ENCODE data around the gene MVB12B.

DNA sequence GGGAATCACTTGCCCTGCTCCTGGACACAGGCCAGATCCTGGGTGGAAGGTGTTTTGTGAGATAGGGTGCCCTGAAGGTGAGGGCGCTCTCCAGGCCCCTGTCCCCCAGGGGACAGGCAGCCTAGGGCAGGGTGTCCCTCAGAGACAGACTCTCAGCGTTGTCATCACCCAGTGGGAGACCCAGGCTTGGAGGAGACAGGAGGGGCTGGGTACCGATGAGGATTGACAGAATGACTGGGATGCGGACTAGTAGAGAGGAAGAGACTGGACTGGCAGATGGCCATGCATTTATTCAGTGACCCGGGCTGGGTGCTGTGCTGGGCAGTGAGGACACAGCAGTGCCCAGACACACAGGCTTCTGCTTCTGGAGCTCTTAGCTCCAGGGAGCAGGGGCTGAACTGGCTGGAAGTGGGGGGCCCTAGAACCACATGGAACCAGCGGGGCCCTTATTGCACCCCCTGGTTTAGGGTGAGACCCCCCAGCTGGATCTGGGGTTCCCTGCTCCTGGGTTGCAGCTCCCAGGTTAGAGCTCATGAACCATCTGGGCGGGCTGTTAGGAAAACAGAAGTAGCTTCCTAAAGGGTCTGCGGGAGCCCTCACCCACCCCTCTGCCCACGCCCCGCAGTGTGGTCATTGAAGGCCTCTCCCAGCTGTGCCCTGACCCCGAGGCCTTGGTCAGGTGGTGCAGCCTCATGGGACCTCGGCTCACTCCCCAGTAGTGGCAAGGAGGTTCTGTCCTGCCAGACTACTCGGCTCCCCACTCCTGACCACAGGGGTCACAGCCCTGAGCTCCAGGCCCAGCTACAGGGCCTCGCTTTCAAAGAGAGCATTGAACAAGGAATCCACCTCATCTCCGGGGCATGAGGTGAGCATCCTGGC lies 170.4 kb downstream of the MVB12B start:
- no peak for TF ChIP-seq CTCF (IDR thresholded peaks at IDR 0.05)
- TF ChIP-seq POLR2A (IDR thresholded peaks at IDR 0.05): no peak

Measured in Peyer's patch (tissue), 4 donors.